ENCODE measurements around the gene CCDC82. TPM values are rescaled to one million over a fixed set of nuclear protein-coding genes. Genes with fewer than 3 reads are reported as not detected.

Gene CCDC82
- total and polyA plus RNA-seq, 5 experiments from 2014 or later: 14.2 to 36.0 (median 21.4) TPM

DNA sequence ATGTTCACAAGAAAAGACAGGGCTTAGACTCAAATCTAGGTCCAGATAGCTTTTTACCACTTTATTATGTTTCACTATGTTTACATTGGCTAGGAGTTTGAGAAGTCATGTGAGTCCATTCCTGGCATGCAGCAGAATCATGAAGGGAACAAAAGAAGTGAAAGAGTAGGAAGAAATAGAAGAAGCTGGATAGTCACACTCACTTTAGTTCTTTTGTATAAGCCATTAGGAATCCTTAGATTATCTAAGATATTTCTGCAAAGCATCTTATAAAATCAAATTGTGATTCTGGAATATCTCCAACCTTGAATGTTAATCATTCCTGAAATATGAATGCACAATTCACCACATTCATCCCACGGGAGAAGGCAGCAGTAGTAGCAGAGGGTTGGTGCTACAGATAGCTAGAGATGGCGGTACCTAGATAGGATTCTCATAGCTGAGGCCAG lies 78.6 kb downstream of the CCDC82 start:
- Mint-ChIP-seq H3K27me3 (no peaks in the 10 kb centered on the region), H3K9me3 (no peaks in the 10 kb centered on the region), H3K36me3 (peaks cover 0 to 45% (median 6%) of the 10 kb centered on the region in 3 donors), H3K27ac (peak overlapping the region; percentile 26 to 96 (median 64)), H3K4me3 (peak overlapping the region in 1 of 10 donors; percentile 1), H3K4me1 (peaks cover 45 to 95% (median 89%) of the 10 kb centered on the region in 4 donors)
- POLR2A ChIA-PET: interaction anchor here (1.1 to 1.6 kb wide), 3 partner anchors 9 to 33 kb away, joined by 3 to 5 read pairs (median 4); no protein-coding TSS in a partner anchor
- ATAC-seq: no peak
- no peak for DNase-seq

DNA sequence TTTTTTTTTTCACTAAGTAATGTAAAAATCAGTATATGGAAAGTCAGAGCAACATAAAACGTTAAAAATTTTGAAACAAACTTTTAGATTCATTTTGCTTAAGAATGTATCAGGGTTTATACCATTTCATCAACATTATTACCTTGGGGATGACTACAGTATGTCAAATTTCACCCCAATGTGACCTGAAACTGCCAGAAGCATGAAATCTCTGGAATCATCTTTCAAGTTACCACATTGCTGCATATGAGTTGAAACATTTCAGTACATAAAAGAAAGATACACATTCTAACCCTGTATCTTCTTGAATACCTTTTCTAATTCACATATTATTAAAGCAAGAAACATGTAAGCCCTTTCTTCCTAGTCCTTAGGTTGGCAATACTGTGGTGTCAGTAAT lies 79.5 kb downstream of the CCDC82 start:
- no peaks in the 10 kb centered on the region for H3K9me3 Mint-ChIP-seq
- H3K27ac Mint-ChIP-seq: peak overlapping the region in 5 of 10 donors; percentile 63 to 96 (median 86)
- DNase-seq (no peak), ATAC-seq (no peak)
- POLR2A ChIA-PET: interaction anchor here (1.6 kb wide), 1 partner anchor 10 kb away, joined by 4 read pairs; no protein-coding TSS in a partner anchor
- H3K36me3 Mint-ChIP-seq: peaks cover 0 to 41% (median 6%) of the 10 kb centered on the region in 3 donors
- no peaks in the 10 kb centered on the region for H3K27me3 Mint-ChIP-seq
- no peak overlapping the region for H3K4me3 Mint-ChIP-seq
- peaks cover 37 to 91% (median 83%) of the 10 kb centered on the region in 4 donors for H3K4me1 Mint-ChIP-seq

DNA sequence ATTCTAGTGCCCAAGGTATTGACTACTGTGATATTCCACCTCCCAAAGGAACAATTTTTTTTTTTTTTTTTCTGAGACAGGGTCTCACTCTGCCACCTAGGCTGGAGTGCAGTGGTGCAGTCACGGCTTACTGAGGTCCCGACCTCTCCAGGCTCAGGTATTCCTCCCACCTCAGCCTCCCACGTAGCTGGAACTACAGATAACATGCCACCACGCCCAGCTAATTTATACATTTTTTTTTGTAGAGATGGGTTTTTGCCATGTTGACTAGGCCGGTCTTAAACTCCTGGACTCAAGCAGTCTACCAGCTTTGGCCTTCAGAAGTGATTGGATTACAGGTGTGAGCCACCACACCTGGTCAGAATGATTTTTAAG lies 80.1 kb downstream of the CCDC82 start:
- H3K27me3 Mint-ChIP-seq: no peaks in the 10 kb centered on the region
- peaks cover 33 to 87% (median 78%) of the 10 kb centered on the region in 4 donors for H3K4me1 Mint-ChIP-seq
- no peak for DNase-seq
- no peak for ATAC-seq
- H3K36me3 Mint-ChIP-seq: peaks cover 0 to 38% (median 6%) of the 10 kb centered on the region in 3 donors
- H3K27ac Mint-ChIP-seq: peak overlapping the region; percentile 6 to 96 (median 76)
- H3K4me3 Mint-ChIP-seq: peak overlapping the region in 1 of 10 donors; percentile 8
- POLR2A ChIA-PET: interaction anchor here (0.7 kb wide), 1 partner anchor 78 kb away, joined by 3 read pairs; no protein-coding TSS in a partner anchor
- H3K9me3 Mint-ChIP-seq: no peaks in the 10 kb centered on the region

DNA sequence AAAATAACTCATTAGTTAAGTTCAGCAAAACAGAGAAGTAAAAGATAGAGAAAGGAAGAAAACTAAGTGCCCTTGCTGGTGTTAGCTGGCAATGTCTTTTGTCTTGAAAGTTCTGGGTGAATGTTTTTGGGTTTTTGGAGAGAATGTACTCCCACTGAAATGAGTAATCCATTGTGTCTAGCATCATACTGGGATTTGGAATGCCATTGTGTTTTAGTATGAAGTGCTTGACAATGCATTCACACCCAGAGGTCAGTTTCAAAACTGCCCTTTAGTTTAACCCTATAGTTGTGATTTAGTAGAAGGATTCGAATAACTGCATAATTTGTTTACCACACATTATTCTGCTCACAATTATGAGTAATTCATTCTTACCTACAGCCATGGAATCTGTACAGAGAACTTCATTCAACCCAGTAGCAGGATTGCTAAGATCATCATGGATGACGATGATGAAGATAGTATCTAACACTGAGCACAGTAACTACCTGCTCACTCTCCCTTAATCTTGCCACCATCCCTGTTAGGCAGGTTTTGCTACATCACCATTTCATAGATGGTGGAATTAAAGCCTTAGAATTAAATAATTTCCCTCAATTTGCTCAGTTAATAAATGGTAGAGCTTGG lies 80.6 kb downstream of the CCDC82 start:
- Mint-ChIP-seq H3K9me3 (no peaks in the 10 kb centered on the region), H3K4me1 (peaks cover 29 to 87% (median 77%) of the 10 kb centered on the region in 4 donors), H3K27ac (peak overlapping the region; percentile 6 to 96 (median 82)), H3K27me3 (no peaks in the 10 kb centered on the region), H3K4me3 (peak overlapping the region in 1 of 10 donors; percentile 8), H3K36me3 (peaks cover 0 to 36% (median 6%) of the 10 kb centered on the region in 3 donors)
- no peak for DNase-seq
- POLR2A ChIA-PET: interaction anchor here (0.7 kb wide), 1 partner anchor 78 kb away, joined by 3 read pairs; no protein-coding TSS in a partner anchor
- no peak for ATAC-seq

DNA sequence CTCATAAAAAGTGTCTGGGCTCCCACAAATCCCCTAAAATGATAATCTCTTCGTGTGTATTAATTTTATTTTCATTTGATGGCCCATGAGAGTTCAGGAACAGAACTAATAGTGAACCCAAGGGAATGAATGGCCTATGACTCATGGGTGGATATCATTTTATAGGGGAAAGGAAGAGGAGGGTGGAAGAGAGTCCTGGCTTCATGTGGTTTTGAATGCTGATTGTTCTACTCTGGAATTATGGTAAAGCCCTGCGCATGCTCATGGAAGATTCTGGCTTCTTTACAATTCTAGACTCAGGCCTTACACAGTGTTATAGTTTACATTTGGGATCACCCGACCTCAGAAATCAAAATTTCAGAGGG lies 82.0 kb downstream of the CCDC82 start:
- Mint-ChIP-seq H3K27me3 (no peaks in the 10 kb centered on the region), H3K36me3 (peaks cover 0 to 34% (median 6%) of the 10 kb centered on the region in 3 donors), H3K9me3 (no peaks in the 10 kb centered on the region), H3K27ac (peak overlapping the region; percentile 56 to 96 (median 84)), H3K4me3 (peak overlapping the region; percentile 62 to 87 (median 78)), H3K4me1 (peaks cover 29 to 87% (median 74%) of the 10 kb centered on the region in 4 donors)
- ATAC-seq: peak; percentile 7 to 29
- no peak for DNase-seq
- POLR2A ChIA-PET: interaction anchor here (0.7 to 1.3 kb wide), 3 partner anchors 9 to 36 kb away, joined by 3 to 6 read pairs (median 5); partner anchors contain the start of gene MAML2

DNA sequence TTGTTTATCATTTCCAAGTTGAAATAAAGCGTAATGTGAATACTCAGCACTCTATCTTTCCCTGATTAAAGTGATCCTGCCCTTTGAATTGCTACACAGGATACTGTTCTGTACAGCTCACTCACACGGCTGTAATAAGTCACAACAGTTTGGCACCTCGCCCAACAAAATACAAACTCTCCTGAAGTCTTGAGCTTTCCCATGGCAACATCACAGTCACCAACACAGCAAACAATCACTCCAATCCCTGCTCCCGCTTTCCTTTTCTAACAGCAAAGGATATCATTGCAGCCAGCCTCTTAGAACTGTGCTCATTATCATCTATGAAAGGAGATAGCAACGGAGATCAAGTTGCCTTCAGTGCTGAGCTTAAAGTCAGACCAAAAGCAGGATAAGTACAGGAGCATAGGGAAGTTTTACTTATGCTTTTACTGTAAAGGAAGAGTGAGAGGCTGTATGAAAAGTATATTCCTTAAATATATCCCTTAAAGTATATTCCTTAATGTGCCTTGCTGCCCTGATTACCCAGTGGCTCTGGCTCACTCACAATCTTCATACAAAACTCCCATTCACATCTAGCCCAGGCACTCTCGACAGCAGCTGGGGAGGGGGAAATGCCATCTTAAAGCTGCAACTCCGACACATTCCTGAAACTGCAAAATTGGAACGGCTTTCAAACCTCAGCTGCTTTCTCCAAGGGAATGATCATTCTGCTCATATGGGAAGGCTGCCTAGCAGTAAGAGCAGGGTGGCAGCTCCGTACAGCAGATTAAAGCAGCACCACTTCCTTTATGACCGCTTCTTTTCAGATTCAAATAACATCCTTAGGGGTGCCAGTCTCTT lies 82.6 kb downstream of the CCDC82 start:
- H3K27ac Mint-ChIP-seq: peak overlapping the region; percentile 56 to 96 (median 84)
- POLR2A ChIA-PET: interaction anchor here (0.7 to 1.7 kb wide), 6 partner anchors 8 to 65 kb away, joined by 3 to 6 read pairs (median 4); partner anchors contain the start of gene MAML2
- H3K36me3 Mint-ChIP-seq: peaks cover 0 to 30% (median under 1%) of the 10 kb centered on the region in 3 donors
- ATAC-seq: peak; percentile 77 to 78
- no peaks in the 10 kb centered on the region for H3K9me3 Mint-ChIP-seq
- peak in 6 of 10 donors; percentile 17 to 62 (median 24) for DNase-seq
- no peaks in the 10 kb centered on the region for H3K27me3 Mint-ChIP-seq
- peaks cover 33 to 87% (median 74%) of the 10 kb centered on the region in 4 donors for H3K4me1 Mint-ChIP-seq
- H3K4me3 Mint-ChIP-seq: peak overlapping the region; percentile 62 to 87 (median 78)

DNA sequence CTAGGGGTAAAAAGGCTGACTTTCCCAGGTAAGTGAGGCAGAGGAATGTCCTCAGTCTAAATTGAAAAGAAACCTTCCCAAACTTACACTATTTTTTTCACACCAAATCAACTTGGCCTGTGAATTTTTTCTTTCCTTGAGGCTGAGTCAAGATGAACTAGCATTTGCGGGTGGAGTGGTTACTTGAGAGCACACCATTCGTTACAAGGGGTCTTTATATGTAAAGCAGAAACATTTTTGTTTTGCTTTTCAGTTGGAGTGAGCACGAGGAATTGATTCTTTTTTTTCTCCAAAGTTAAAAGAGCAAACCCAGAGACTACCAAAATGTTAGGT lies 83.1 kb downstream of the CCDC82 start:
- peak overlapping the region; percentile 62 to 87 (median 78) for H3K4me3 Mint-ChIP-seq
- H3K4me1 Mint-ChIP-seq: peaks cover 30 to 87% (median 72%) of the 10 kb centered on the region in 4 donors
- ATAC-seq (peak; percentile 16 to 38), DNase-seq (no peak)
- POLR2A ChIA-PET: interaction anchor here (0.9 to 1.7 kb wide), 5 partner anchors 8 to 64 kb away, joined by 3 to 6 read pairs (median 4); no protein-coding TSS in a partner anchor
- H3K36me3 Mint-ChIP-seq: peaks cover 0 to 26% (median 3%) of the 10 kb centered on the region in 3 donors
- H3K27ac Mint-ChIP-seq: peak overlapping the region in 9 of 10 donors; percentile 31 to 96 (median 85)
- H3K9me3 Mint-ChIP-seq: no peaks in the 10 kb centered on the region
- H3K27me3 Mint-ChIP-seq: no peaks in the 10 kb centered on the region

DNA sequence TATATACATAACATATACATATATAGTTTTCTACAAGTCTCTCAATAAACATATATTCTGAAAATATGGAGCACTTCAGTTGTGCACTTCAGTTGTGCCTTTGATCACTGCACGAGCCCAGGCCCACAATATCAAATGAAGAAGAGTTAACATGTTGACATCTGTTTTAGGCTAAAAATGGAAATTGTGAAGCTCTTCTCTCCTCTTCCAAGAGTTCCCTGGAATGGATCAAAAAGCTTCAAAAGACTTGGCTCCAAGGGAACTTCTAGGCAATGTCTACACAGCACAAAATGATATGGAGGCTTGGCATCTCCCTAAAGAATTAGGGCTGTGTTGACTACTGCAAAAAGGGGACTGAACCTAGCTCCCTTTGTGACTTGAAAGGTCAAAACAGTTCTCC lies 83.6 kb downstream of the CCDC82 start:
- Mint-ChIP-seq H3K27ac (peak overlapping the region in 3 of 10 donors; percentile 32 to 96 (median 90)), H3K36me3 (peaks cover 0 to 23% (median 3%) of the 10 kb centered on the region in 3 donors), H3K4me1 (peaks cover 30 to 87% (median 71%) of the 10 kb centered on the region in 4 donors), H3K4me3 (peak overlapping the region in 1 of 10 donors; percentile 71), H3K27me3 (no peaks in the 10 kb centered on the region), H3K9me3 (no peaks in the 10 kb centered on the region)
- DNase-seq: no peak
- POLR2A ChIA-PET: interaction anchor here (1.3 to 2.1 kb wide), 3 partner anchors 8 to 64 kb away, joined by 3 to 5 read pairs (median 4); no protein-coding TSS in a partner anchor
- ATAC-seq: no peak

DNA sequence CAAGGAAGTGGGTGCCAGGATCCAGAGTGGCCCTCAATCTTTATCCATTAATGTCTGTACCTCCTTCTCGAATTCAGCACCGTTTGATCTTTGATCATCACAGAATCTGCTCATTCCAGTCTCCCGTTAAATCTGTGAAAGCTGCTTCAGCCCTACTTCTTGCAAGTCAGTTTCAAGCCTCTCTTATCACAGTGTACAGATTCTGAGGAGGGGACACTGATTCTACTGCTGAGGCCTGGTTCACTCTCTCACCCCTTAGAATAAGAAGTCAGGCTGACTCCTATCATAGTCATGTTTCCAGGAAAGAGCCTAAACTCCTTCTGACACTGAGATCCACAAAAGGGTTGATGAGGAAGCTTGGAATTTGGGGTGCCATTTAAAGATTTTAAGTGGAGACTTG lies 85.7 kb downstream of the CCDC82 start:
- peaks cover 39 to 90% (median 76%) of the 10 kb centered on the region in 4 donors for H3K4me1 Mint-ChIP-seq
- peaks cover 0 to 24% (median 10%) of the 10 kb centered on the region in 3 donors for H3K36me3 Mint-ChIP-seq

DNA sequence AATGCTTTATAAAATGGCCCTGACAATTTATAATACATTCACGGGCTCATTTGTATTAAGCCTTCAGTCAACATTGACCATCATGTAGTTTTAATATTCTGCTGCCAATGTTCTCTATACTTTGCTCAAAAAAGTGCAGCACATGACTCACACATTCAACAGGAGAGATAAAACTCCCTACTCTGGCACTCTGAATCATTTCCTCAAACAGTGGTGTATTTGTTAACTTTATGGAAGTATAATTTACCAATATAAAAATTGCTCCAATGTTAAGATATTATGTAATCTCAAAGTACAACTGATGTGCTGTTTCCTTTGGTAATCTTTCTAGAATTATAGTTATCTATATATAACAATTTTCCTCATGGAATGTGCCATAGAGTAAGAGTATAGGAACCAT lies 86.6 kb downstream of the CCDC82 start:
- peaks cover 43 to 85% (median 77%) of the 10 kb centered on the region in 4 donors for H3K4me1 Mint-ChIP-seq
- H3K36me3 Mint-ChIP-seq: peaks cover 0 to 30% (median 16%) of the 10 kb centered on the region in 3 donors
- no peaks in the 10 kb centered on the region for H3K27me3 Mint-ChIP-seq
- peak overlapping the region in 2 of 10 donors; percentile 67 to 81 for H3K27ac Mint-ChIP-seq
- H3K4me3 Mint-ChIP-seq: peak overlapping the region in 1 of 10 donors; percentile 4
- ATAC-seq (no peak), DNase-seq (no peak)
- H3K9me3 Mint-ChIP-seq: no peaks in the 10 kb centered on the region
- POLR2A ChIA-PET: interaction anchor here (0.7 kb wide), 1 partner anchor 46 kb away, joined by 3 read pairs; no protein-coding TSS in a partner anchor

More for the DNA sequence above, 85.7 kb downstream of the CCDC82 start:
- H3K27ac Mint-ChIP-seq: peak overlapping the region in 9 of 10 donors; percentile 20 to 92 (median 57)
- H3K4me3 Mint-ChIP-seq: peak overlapping the region in 2 of 10 donors; percentile 13 to 31
- no peak for DNase-seq
- no peaks in the 10 kb centered on the region for H3K9me3 Mint-ChIP-seq
- H3K27me3 Mint-ChIP-seq: no peaks in the 10 kb centered on the region
- POLR2A ChIA-PET: interaction anchor here (0.7 to 2.1 kb wide), 3 partner anchors 11 to 225 kb away, joined by 3 to 5 read pairs (median 3); no protein-coding TSS in a partner anchor
- no peak for ATAC-seq

All from naive thymus-derived CD8-positive, alpha-beta T cell (primary cell).